ENCODE data around the gene OR52N4. TPM values are rescaled to one million over a fixed set of nuclear protein-coding genes. Genes with fewer than 3 reads are reported as not detected.

OR52N4 gene
- total and polyA plus RNA-seq, 9 of the 15 experiments (the other 6 are each of a cell fraction or from before 2014, with no cell fraction given) = not detected

GRCh38 chr11:5737670-5738392, 16.2 kb upstream of the OR52N4 start:
- H3K4me1 ChIP-seq (replicated peaks in 1 of 2; ENCODE audit: control insufficient read depth in 2 of 2, insufficient read depth in 2 of 2, low read length in 2 of 2) = no peaks in the 10 kb centered on the region
- in situ Hi-C loops (cut with MboI) (no loop called here), intact Hi-C loops (cut with micrococcal nuclease) (no loop called here)
- TF ChIP-seq SRSF1 (IDR thresholded peaks at IDR 0.05; ENCODE audit: low read depth, low read length) (no peak), YY1 (IDR thresholded peaks at IDR 0.05; ENCODE audit: borderline replicate concordance in 1 of 3, control insufficient read depth in 1 of 3, extremely low read depth in 1 of 3, insufficient read depth in 3 of 3, insufficient read length in 1 of 3, insufficient replicate concordance in 2 of 3, low read depth in 1 of 3, low read length in 2 of 3) (no peak), XRCC4 (IDR thresholded peaks at IDR 0.05; ENCODE audit: extremely low read depth, insufficient read depth, insufficient read length) (no peak), NR3C1 (CRISPR knock-in tag; IDR thresholded peaks at IDR 0.05) (no peak), FIP1L1 (IDR thresholded peaks at IDR 0.05; ENCODE audit: low read depth, low read length, poor library complexity, severe bottlenecking) (no peak), MIER1 (IDR thresholded peaks at IDR 0.05; ENCODE audit: low read depth) (no peak), NFXL1 (CRISPR knock-in tag; IDR thresholded peaks at IDR 0.05) (no peak), HSF4 (CRISPR knock-in tag; IDR thresholded peaks at IDR 0.05; ENCODE audit: borderline replicate concordance) (no peak), ZNF41 (CRISPR knock-in tag; conservative IDR thresholded peaks at IDR 0.05) (no peak), NR4A1 (CRISPR knock-in tag; IDR thresholded peaks at IDR 0.05) (no peak), NR4A1 (tag; IDR thresholded peaks at IDR 0.05) (no peak), TCF3 (CRISPR knock-in tag; IDR thresholded peaks at IDR 0.05) (no peak), ELF1 (tag; IDR thresholded peaks at IDR 0.05) (no peak), HMG20B (CRISPR knock-in tag; IDR thresholded peaks at IDR 0.05) (no peak), CXXC5 (CRISPR knock-in tag; IDR thresholded peaks at IDR 0.05) (no peak), SPI1 (IDR thresholded peaks at IDR 0.05; ENCODE audit: borderline replicate concordance, low read depth, low read length) (no peak), SREBF1 (IDR thresholded peaks at IDR 0.05; ENCODE audit: borderline replicate concordance, low read depth, low read length) (no peak)
- TF ChIP-seq, protein P1, sequence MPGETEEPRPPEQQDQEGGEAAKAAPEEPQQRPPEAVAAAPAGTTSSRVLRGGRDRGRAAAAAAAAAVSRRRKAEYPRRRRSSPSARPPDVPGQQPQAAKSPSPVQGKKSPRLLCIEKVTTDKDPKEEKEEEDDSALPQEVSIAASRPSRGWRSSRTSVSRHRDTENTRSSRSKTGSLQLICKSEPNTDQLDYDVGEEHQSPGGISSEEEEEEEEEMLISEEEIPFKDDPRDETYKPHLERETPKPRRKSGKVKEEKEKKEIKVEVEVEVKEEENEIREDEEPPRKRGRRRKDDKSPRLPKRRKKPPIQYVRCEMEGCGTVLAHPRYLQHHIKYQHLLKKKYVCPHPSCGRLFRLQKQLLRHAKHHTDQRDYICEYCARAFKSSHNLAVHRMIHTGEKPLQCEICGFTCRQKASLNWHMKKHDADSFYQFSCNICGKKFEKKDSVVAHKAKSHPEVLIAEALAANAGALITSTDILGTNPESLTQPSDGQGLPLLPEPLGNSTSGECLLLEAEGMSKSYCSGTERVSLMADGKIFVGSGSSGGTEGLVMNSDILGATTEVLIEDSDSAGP (CRISPR knock-in tag; IDR thresholded peaks at IDR 0.05) = no peak
- TF ChIP-seq, protein P2, sequence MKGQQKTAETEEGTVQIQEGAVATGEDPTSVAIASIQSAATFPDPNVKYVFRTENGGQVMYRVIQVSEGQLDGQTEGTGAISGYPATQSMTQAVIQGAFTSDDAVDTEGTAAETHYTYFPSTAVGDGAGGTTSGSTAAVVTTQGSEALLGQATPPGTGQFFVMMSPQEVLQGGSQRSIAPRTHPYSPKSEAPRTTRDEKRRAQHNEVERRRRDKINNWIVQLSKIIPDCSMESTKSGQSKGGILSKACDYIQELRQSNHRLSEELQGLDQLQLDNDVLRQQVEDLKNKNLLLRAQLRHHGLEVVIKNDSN (CRISPR knock-in tag; IDR thresholded peaks at IDR 0.05) = no peak
- no peaks in the 10 kb centered on the region for H3K79me2 ChIP-seq (ENCODE audit: control insufficient read depth, insufficient read depth, low read length)
- H3K27ac ChIP-seq (ENCODE audit: extremely low read depth, low read depth, low read length) = no peak overlapping the region
- H3K4me3 ChIP-seq = no peak overlapping the region
- BruUV-seq (replicated peaks) = no TSS peak
- H2AFZ ChIP-seq (ENCODE audit: low read depth, low read length) = no peak overlapping the region
- H3K9ac ChIP-seq (ENCODE audit: insufficient read depth in 1 of 2, low read depth in 2 of 2, low read length in 2 of 2) = no peak overlapping the region
- H3K9me3 ChIP-seq (replicated peaks; ENCODE audit: control insufficient read depth, insufficient read depth, low read depth, low read length) = peaks cover 4% of the 10 kb centered on the region; the same call in 1 of the 2 replicates
- no peaks in the 10 kb centered on the region for H3K36me3 ChIP-seq (ENCODE audit: control insufficient read depth, insufficient read depth, low read length)
- H3K9me1 ChIP-seq (ENCODE audit: control insufficient read depth, insufficient read depth, low read length) = no peaks in the 10 kb centered on the region
- H3K4me2 ChIP-seq (ENCODE audit: insufficient read depth, low read length) = no peak overlapping the region
- POLR2A ChIA-PET = no interaction called here
- H3K27me3 ChIP-seq (ENCODE audit: control insufficient read depth in 2 of 2, insufficient read depth in 2 of 2, low read length in 2 of 2) = peaks cover 0 to 2% of the 10 kb centered on the region in 2 experiments; a peak in 2 of 5 replicates
- ATAC-seq = no peak
- CTCF ChIA-PET (ENCODE audit: low intra/inter-chr PET ratio) = no interaction called here
- H4K20me1 ChIP-seq (replicated peaks; ENCODE audit: control insufficient read depth, insufficient read depth, low read length) = no peaks in the 10 kb centered on the region
- DNase-seq (ENCODE audit: extremely low read depth in 1 of 4, low spot score in 3 of 4) = no peak
- 4% methylated on average over 6 of the region's 6 CpGs for WGBS (ENCODE audit: insufficient coverage, low coverage, missing lambda C conversion rate)
- no peak for FAIRE-seq
